H1 (cell line): ENCODE results near the gene ASCL1. TPM values are rescaled to one million over a fixed set of nuclear protein-coding genes. Genes with fewer than 3 reads are reported as not detected.

Source experiments
- CTCF ChIA-PET: fragments of 300-600 bp; sonication (Branson Sonifier 250); formaldehyde crosslinking; loops from one replicate; lab custom pipeline; 2021; ENCODE audit not compliant: partially characterized antibody; lab: Charles Lee
- POLR2A ChIA-PET: fragments of 300-600 bp; sonication (Branson Sonifier 250); formaldehyde crosslinking; loops from one replicate; lab custom pipeline; 2021; ENCODE audit warnings: inconsistent platforms; ENCODE audit not compliant: partially characterized antibody; lab: Charles Lee
- DNase-seq, 2 experiments: peaks; one replicate each; pipeline versions ENCODE4 v3.0.0 to v3.0.0-alpha.2; 2010 to 2022; ENCODE audit warnings: low spot score in 2 of 2, low read depth in 1 of 2, mixed read lengths in 1 of 2
- FAIRE-seq: peaks from 2 replicates; lab custom pipeline; 2011; peaks lifted over from hg19 to GRCh38; lab: Jason Lieb, UNC
- H2AFZ ChIP-seq: 2 replicates; pipeline ENCODE4 v1.8.1; 2012; ENCODE audit warnings: low read length, inconsistent platforms
- H2AK5ac ChIP-seq: 2 replicates; pipeline ENCODE4 v1.6.1; 2013; ENCODE audit warnings: low read depth, low read length
- H2BK120ac ChIP-seq: replicated peaks from 2 replicates; pipeline ENCODE3; 2013; ENCODE audit warnings: low read depth, low read length, inconsistent platforms
- H2BK12ac ChIP-seq: 2 replicates; pipeline ENCODE4 v1.6.1; 2013; ENCODE audit warnings: low read depth, low read length
- H2BK15ac ChIP-seq: 2 replicates; pipeline ENCODE4 v1.6.1; 2013; ENCODE audit warnings: low read length
- H2BK20ac ChIP-seq: 2 replicates; pipeline ENCODE4 v1.6.1; 2013; ENCODE audit warnings: low read length
- H2BK5ac ChIP-seq: 2 replicates; pipeline ENCODE4 v1.6.1; 2013; ENCODE audit warnings: low read depth, low read length
- H3K14ac ChIP-seq: 2 replicates; pipeline ENCODE4 v1.6.1; 2013; ENCODE audit warnings: inconsistent platforms; ENCODE audit not compliant: insufficient read length
- H3K18ac ChIP-seq: 2 replicates; pipeline ENCODE4 v1.6.1; 2013; ENCODE audit warnings: low read length; ENCODE audit errors: extremely low read depth
- H3K23ac ChIP-seq: 2 replicates; pipeline ENCODE4 v1.6.1; 2013; ENCODE audit warnings: inconsistent platforms; ENCODE audit not compliant: insufficient read length
- H3K23me2 ChIP-seq: 2 replicates; pipeline ENCODE4 v1.6.1; 2013; ENCODE audit warnings: low read depth, low read length
- H3K27ac ChIP-seq: 2 replicates; pipeline ENCODE4 v1.6.1; 2011; ENCODE audit warnings: low read depth, low read length, inconsistent platforms
- H3K27me3 ChIP-seq, 4 experiments: replicated peaks in 1 of 4; 1 replicate in 1 of 4; 2 replicates in 3 of 4; pipeline versions ENCODE4 v1.6.1 to v1.8.1; 2011 to 2013; ENCODE audit warnings: low read length in 3 of 4, mild to moderate bottlenecking in 3 of 4, inconsistent platforms in 2 of 4, mixed read lengths in 2 of 4, moderate library complexity in 1 of 4; ENCODE audit not compliant: control insufficient read depth in 3 of 4, insufficient read depth in 3 of 4; ENCODE audit errors: extremely low read depth in 1 of 4
- H3K36me3 ChIP-seq, 4 experiments: 2 replicates each; pipeline versions ENCODE4 v1.6.1 to v1.8.1; 2011 to 2013; ENCODE audit warnings: mild to moderate bottlenecking in 4 of 4, low read length in 3 of 4, moderate library complexity in 2 of 4, control low read depth in 1 of 4, inconsistent platforms in 1 of 4; ENCODE audit not compliant: insufficient read depth in 4 of 4, control insufficient read depth in 2 of 4
- H3K4ac ChIP-seq: replicated peaks from 2 replicates; pipeline ENCODE3; 2013; ENCODE audit warnings: low read length, low read depth, mixed read lengths, inconsistent platforms; ENCODE audit not compliant: insufficient read length
- H3K4me1 ChIP-seq, 4 experiments: replicated peaks in 1 of 4; 1 replicate in 1 of 4; 2 replicates in 3 of 4; pipeline versions ENCODE4 v1.6.1 to v1.8.1; 2011 to 2013; ENCODE audit warnings: low read length in 3 of 4, inconsistent platforms in 2 of 4, mixed read lengths in 1 of 4; ENCODE audit not compliant: insufficient read depth in 4 of 4, control insufficient read depth in 3 of 4
- H3K4me2 ChIP-seq, 2 experiments: 2 replicates each; pipeline versions ENCODE4 v1.6.1 to v1.8.1; 2011 to 2013; ENCODE audit warnings: low read depth in 2 of 2, low read length in 2 of 2, control low read depth in 1 of 2, inconsistent platforms in 1 of 2, mild to moderate bottlenecking in 1 of 2; ENCODE audit not compliant: insufficient read depth in 1 of 2
- H3K4me3 ChIP-seq, 4 experiments: fragments of 200-600, 300-600 bp in 1 of 4; sonication (generic), shearing (Covaris generic), sonication (Bioruptor Twin) in 1 of 4; 2 replicates each; pipeline versions ENCODE4 v1.5.1 to v1.8.1; 2011 to 2016; ENCODE audit warnings: low read length in 4 of 4, low read depth in 3 of 4, control low read depth in 2 of 4, inconsistent platforms in 2 of 4, mild to moderate bottlenecking in 2 of 4, mixed read lengths in 1 of 4, moderate library complexity in 1 of 4; ENCODE audit not compliant: insufficient read depth in 2 of 4; ENCODE audit errors: extremely low read depth in 1 of 4
- H3K56ac ChIP-seq: replicated peaks from 2 replicates; pipeline ENCODE3; 2013; ENCODE audit warnings: low read depth, mild to moderate bottlenecking, mixed read lengths, low read length, inconsistent platforms; ENCODE audit not compliant: insufficient read length
- H3K79me1 ChIP-seq: 2 replicates; pipeline ENCODE4 v1.6.1; 2013; ENCODE audit warnings: low read depth, low read length, control low read depth
- H3K79me2 ChIP-seq, 2 experiments: 2 replicates each; pipeline versions ENCODE4 v1.6.1 to v1.8.1; 2012 to 2013; ENCODE audit warnings: low read length in 2 of 2, mild to moderate bottlenecking in 2 of 2, inconsistent platforms in 1 of 2; ENCODE audit not compliant: insufficient read depth in 2 of 2, control insufficient read depth in 1 of 2
- H3K9ac ChIP-seq, 4 experiments: replicated peaks in 1 of 4; 1 replicate in 1 of 4; 2 replicates in 3 of 4; pipeline versions ENCODE4 v1.6.1 to v1.8.1; 2011 to 2013; ENCODE audit warnings: low read depth in 3 of 4, low read length in 3 of 4, control low read depth in 2 of 4, mild to moderate bottlenecking in 2 of 4, moderate library complexity in 2 of 4, inconsistent platforms in 1 of 4; ENCODE audit errors: extremely low read depth in 1 of 4
- H3K9me3 ChIP-seq, 2 experiments: 2 replicates each; pipeline versions ENCODE4 v1.6.1 to v1.8.1; 2012 to 2013; ENCODE audit warnings: mild to moderate bottlenecking in 2 of 2, moderate library complexity in 2 of 2, control low read depth in 1 of 2, inconsistent platforms in 1 of 2, low read depth in 1 of 2, low read length in 1 of 2, mixed read lengths in 1 of 2; ENCODE audit not compliant: insufficient read depth in 2 of 2
- H4K20me1 ChIP-seq, 2 experiments: replicated peaks in 1 of 2; 2 replicates each; pipeline versions ENCODE3 to v1.8.1; 2011 to 2013; ENCODE audit warnings: inconsistent platforms in 2 of 2, low read length in 2 of 2, mild to moderate bottlenecking in 1 of 2; ENCODE audit not compliant: insufficient read depth in 2 of 2, control insufficient read depth in 1 of 2
- H4K5ac ChIP-seq: 2 replicates; pipeline ENCODE4 v1.6.1; 2013; ENCODE audit warnings: low read length, low read depth, mixed read lengths, inconsistent platforms; ENCODE audit not compliant: insufficient read length
- H4K8ac ChIP-seq: 2 replicates; pipeline ENCODE4 v1.8.0; 2013; ENCODE audit warnings: mild to moderate bottlenecking, moderate library complexity, low read length, inconsistent platforms; ENCODE audit not compliant: insufficient read depth; ENCODE audit errors: extremely low read depth
- H4K91ac ChIP-seq: replicated peaks from 2 replicates; pipeline ENCODE3; 2013; ENCODE audit warnings: low read length, mixed read lengths, inconsistent platforms; ENCODE audit not compliant: insufficient read length
- EZH2 ChIP-seq: fragments of 200-600 bp; sonication (generic); IDR thresholded peaks from 2 replicates; pipeline ENCODE4 v1.7.1; 2012; ENCODE audit warnings: low read depth, mild to moderate bottlenecking, moderate library complexity, low read length, inconsistent platforms; ENCODE audit not compliant: severe bottlenecking
- RNF2 ChIP-seq: fragments of 200-900, 300-1000 bp; sonication (generic); IDR thresholded peaks from 2 replicates; pipeline ENCODE4 v1.7.1; 2016; ENCODE audit warnings: borderline replicate concordance, low read depth, mild to moderate bottlenecking, antibody characterized with exemption, low read length; ENCODE audit not compliant: poor library complexity, severe bottlenecking; ENCODE audit errors: missing control alignments
- SP2 ChIP-seq: IDR thresholded peaks from 2 replicates; pipeline ENCODE4 v1.6.1; 2012; ENCODE audit warnings: mild to moderate bottlenecking, low read length, inconsistent platforms
- SP4 ChIP-seq: IDR thresholded peaks from 2 replicates; pipeline ENCODE4 v1.6.1; 2012; ENCODE audit warnings: low read length, inconsistent platforms
- SUZ12 ChIP-seq: fragments of 200-600 bp; sonication (generic); IDR thresholded peaks from 2 replicates; pipeline ENCODE4 v1.6.1; 2012; ENCODE audit warnings: mild to moderate bottlenecking, inconsistent platforms, low read length, moderate library complexity, mixed read lengths
- WGBS, 2 experiments: shearing (Covaris generic) in 1 of 2; methylation state at CpG; one replicate each; pipeline versions ENCODE4 v1.1.6 to v1.1.7; 2013 to 2015; ENCODE audit warnings: low lambda C conversion rate in 2 of 2, mixed read lengths in 2 of 2, inconsistent platforms in 1 of 2, low coverage in 1 of 2, missing lambda C conversion rate in 1 of 2; ENCODE audit not compliant: insufficient replicate concordance in 2 of 2, insufficient coverage in 1 of 2, insufficient read length in 1 of 2; ENCODE audit errors: extremely low coverage in 1 of 2, missing lambda C conversion rate in 1 of 2; 5-methylcytosine and 5-hydroxymethylcytosine counted together
- polyA plus RNA-seq, 7 experiments: library from polyadenylated mRNA; depleted of rRNA in 3 of 7; stranded (reverse) in 5 of 7; unstranded in 2 of 7; fragments of >200 nt in 5 of 7; fragments of 200-250 nt in 2 of 7; gene quantifications; 1 replicate in 5 of 7; 2 replicates in 1 of 7; 4 replicates in 1 of 7; pipeline versions ENCODE4 v1.2.1 to v1.2.3, GENCODE V29; 2011 to 2013; ENCODE audit warnings: missing spikeins in 2 of 7, mixed read lengths in 2 of 7
- total RNA-seq: library from RNA; stranded (reverse); fragmentation: NEBNext Ultra II Directional; extraction: Animal tissue kit (Norgen Biotek cat#: 25700); gene quantifications from 2 replicates; pipeline ENCODE4 v1.2.1, GENCODE V29; 2021

Gene ASCL1
- total and polyA plus RNA-seq, 2 of the 8 experiments (the other 6 are each of a cell fraction or from before 2014, with no cell fraction given) = 0.12 TPM; not detected in 1

GRCh38 chr12:102958830-102959176, 1.3 kb downstream of the ASCL1 start:
- Histone ChIP-seq H3K36me3 (peaks cover 0 to 7% (median 0%) of the 10 kb centered on the region in 4 experiments; a peak in 1 of 8 replicates), H4K8ac (no peak overlapping the region), H3K4me1 (peaks cover 4 to 23% (median 9%) of the 10 kb centered on the region in 4 experiments; a peak in 6 of 7 replicates), H2BK20ac (no peak overlapping the region), H3K14ac (no peak overlapping the region), H3K4me3 (peak overlapping the region; percentile 29 to 67 (median 48)), H4K20me1 (peaks cover 18 to 45% of the 10 kb centered on the region in 2 experiments), H3K23ac (no peak overlapping the region), H2AK5ac (no peak overlapping the region), H3K27ac (no peak overlapping the region), H3K18ac (no peak overlapping the region; the same call in 1 of the 2 replicates), H3K4me2 (peak overlapping the region; percentile 91 to 95), H2BK12ac (no peak overlapping the region), H3K9ac (no peak overlapping the region), H4K5ac (no peak overlapping the region), H3K9me3 (peaks cover 4 to 7% of the 10 kb centered on the region in 2 experiments; a peak in 3 of 4 replicates), H3K27me3 (peaks cover 85 to 98% (median 95%) of the 10 kb centered on the region in 4 experiments), H3K79me2 (no peaks in the 10 kb centered on the region), H3K79me1 (no peaks in the 10 kb centered on the region), H2BK120ac (no peak overlapping the region), H4K91ac (no peak overlapping the region), H2BK15ac (no peak overlapping the region), H2AFZ (0 out of 2 replicates have a peak overlapping the region, but pooled peaks have one; percentile 28), H3K4ac (no peak overlapping the region), H3K23me2 (peaks cover 21% of the 10 kb centered on the region), H3K56ac (no peak overlapping the region), H2BK5ac (no peak overlapping the region)
- no peak for DNase-seq
- ChIA-PET CTCF (interaction anchor here (1.0 to 1.1 kb wide), 4 partner anchors 9 to 539 kb away, joined by 3 to 5 read pairs (median 3); no protein-coding TSS in a partner anchor), POLR2A (interaction anchor here (1.2 to 1.3 kb wide), 2 partner anchors 8 to 10 kb away, joined by 3 to 4 read pairs; no protein-coding TSS in a partner anchor)
- WGBS, 2 experiments = 6% methylated on average over 15 of the region's 15 CpGs; no CpG with 5 or more reads in 1 of the 2 experiments
- FAIRE-seq = no peak
- no peak for TF ChIP-seq SP2
- peak; percentile 18 for TF ChIP-seq RNF2
- TF ChIP-seq EZH2 = peak; percentile 65
- peak; percentile 82; the same call in 1 of the 2 replicates for TF ChIP-seq SUZ12
- no peak for TF ChIP-seq SP4
